Mesothelial cell of epicardium (in vitro differentiated cells): ENCODE data around the gene GAS2L1. TPM values are rescaled to one million over a fixed set of nuclear protein-coding genes. Genes with fewer than 3 reads are reported as not detected.
"Not testable (repeated sequence)": the region's sequence is repeated elsewhere in the genome, so short reads cannot be mapped to it uniquely, and the experiment has no call there.

Source experiments
- DNase-seq, 2 experiments: peaks; one replicate each; pipeline ENCODE4 v3.0.0; 2021; ENCODE audit warnings: low spot score in 2 of 2; ENCODE audit not compliant: unreplicated experiment in 2 of 2
- H3K27ac Mint-ChIP-seq: 2 replicates; pipeline ENCODE4 v1.8.0; 2021; ENCODE audit warnings: mixed read lengths
- H3K27me3 Mint-ChIP-seq: 2 replicates; pipeline ENCODE4 v1.8.0; 2021; ENCODE audit warnings: low read depth, mixed read lengths
- H3K36me3 Mint-ChIP-seq: 2 replicates; pipeline ENCODE4 v1.8.0; 2021; ENCODE audit warnings: mixed read lengths
- H3K4me1 Mint-ChIP-seq: 2 replicates; pipeline ENCODE4 v1.8.0; 2021; ENCODE audit warnings: mixed read lengths
- H3K4me3 Mint-ChIP-seq: 2 replicates; pipeline ENCODE4 v1.8.0; 2021; ENCODE audit warnings: mild to moderate bottlenecking, moderate library complexity, mixed read lengths
- H3K9me3 Mint-ChIP-seq: 2 replicates; pipeline ENCODE4 v1.8.0; 2021; ENCODE audit warnings: mixed read lengths
- total RNA-seq: library from RNA; stranded (reverse); gene quantifications from 3 replicates; pipeline ENCODE4 v1.2.1, GENCODE V29; 2021
- TF ChIP-seq, protein P1 (sequence below): fragments of 200-600 bp; sonication (generic); IDR thresholded peaks from one replicate; pipeline ENCODE4 v1.5.0; 2021; ENCODE audit warnings: antibody characterized with exemption; ENCODE audit not compliant: unreplicated experiment

Gene GAS2L1
- total RNA-seq, 1 donor from 2014 or later: 13.4 TPM

DNA sequence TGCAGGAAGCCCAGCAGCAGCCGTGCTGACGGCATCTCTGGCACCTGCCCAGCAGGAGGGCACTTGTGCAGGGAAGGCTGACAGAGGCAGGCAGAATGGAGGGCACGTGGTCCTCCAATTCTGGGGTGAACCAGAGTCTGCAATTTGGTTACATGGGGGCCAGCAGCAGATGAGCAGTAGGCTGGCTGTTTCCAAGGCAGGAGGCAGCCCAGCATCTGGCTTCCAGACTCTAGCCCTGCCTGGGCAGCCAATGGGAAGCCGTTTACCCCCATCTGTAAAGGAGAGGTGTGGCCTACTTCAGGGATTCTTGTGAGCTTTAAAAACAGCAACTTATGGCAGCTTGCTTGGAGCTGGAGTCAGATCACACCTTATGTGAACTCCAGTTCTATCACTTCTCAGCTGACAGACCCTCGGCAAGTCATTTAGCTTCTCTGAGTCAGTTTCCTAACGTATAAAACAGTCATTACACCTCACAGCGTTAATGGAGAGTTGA is 36.9 kb downstream of the GAS2L1 start:
- TF ChIP-seq, protein P1, sequence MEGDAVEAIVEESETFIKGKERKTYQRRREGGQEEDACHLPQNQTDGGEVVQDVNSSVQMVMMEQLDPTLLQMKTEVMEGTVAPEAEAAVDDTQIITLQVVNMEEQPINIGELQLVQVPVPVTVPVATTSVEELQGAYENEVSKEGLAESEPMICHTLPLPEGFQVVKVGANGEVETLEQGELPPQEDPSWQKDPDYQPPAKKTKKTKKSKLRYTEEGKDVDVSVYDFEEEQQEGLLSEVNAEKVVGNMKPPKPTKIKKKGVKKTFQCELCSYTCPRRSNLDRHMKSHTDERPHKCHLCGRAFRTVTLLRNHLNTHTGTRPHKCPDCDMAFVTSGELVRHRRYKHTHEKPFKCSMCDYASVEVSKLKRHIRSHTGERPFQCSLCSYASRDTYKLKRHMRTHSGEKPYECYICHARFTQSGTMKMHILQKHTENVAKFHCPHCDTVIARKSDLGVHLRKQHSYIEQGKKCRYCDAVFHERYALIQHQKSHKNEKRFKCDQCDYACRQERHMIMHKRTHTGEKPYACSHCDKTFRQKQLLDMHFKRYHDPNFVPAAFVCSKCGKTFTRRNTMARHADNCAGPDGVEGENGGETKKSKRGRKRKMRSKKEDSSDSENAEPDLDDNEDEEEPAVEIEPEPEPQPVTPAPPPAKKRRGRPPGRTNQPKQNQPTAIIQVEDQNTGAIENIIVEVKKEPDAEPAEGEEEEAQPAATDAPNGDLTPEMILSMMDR: no peak
- DNase-seq: no peak
- peaks cover 31% of the 10 kb centered on the region for H3K36me3 Mint-ChIP-seq
- H3K27me3 Mint-ChIP-seq: no peaks in the 10 kb centered on the region
- no peak overlapping the region for H3K4me3 Mint-ChIP-seq
- H3K4me1 Mint-ChIP-seq: peaks cover 20% of the 10 kb centered on the region
- H3K27ac Mint-ChIP-seq: peak overlapping the region; percentile 61
- H3K9me3 Mint-ChIP-seq: no peaks in the 10 kb centered on the region

DNA sequence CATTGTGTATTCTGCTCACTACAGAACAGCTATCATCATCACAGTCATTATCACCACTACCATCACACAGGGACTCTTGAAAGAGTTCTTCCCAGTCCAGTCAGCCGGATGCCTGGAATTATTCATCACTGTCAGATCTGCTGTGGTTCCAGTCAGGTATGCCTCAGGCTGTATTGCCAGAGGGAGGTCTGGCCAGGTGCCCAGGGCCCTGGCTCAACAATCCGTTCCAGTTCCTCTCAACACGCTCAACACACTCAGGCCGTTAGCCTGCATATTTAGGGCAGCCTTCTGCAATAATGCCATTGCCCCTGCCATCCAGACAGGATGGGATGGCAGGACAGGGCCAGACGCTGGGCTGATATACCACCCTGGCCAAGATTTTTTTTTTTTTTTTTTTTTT is 37.7 kb downstream of the GAS2L1 start:
- peak in 1 of 2 experiments; percentile 66 for DNase-seq
- H3K27me3 Mint-ChIP-seq: no peaks in the 10 kb centered on the region
- peaks cover 20% of the 10 kb centered on the region for H3K4me1 Mint-ChIP-seq
- TF ChIP-seq, protein P1: no peak
- H3K9me3 Mint-ChIP-seq: no peaks in the 10 kb centered on the region
- no peak overlapping the region for H3K4me3 Mint-ChIP-seq
- H3K27ac Mint-ChIP-seq: peak overlapping the region; percentile 71
- peaks cover 27% of the 10 kb centered on the region for H3K36me3 Mint-ChIP-seq

DNA sequence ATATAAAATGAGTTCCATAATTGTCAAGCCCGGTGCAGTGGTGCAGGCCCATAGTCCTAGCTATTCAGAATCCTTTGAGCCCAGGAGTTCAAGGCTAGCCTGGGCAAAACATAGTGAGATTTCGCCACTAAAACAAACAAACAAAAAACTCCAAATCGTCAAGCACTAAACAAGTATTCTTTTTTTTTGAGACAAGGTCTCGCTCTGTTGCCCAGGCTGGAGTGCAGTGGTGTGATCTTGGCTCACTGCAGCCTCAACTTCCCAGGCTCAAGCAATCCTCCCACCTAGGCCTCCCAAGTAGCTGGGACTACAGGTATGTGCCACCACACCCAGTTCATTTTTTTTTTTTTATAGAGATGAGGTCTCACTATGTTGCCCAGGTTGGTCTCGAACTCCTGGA is 38.4 kb downstream of the GAS2L1 start:
- peaks cover 21% of the 10 kb centered on the region for H3K36me3 Mint-ChIP-seq
- not testable (repeated sequence) for H3K4me3 Mint-ChIP-seq, H3K27me3 Mint-ChIP-seq, H3K27ac Mint-ChIP-seq, DNase-seq, H3K9me3 Mint-ChIP-seq
- peaks cover 20% of the 10 kb centered on the region for H3K4me1 Mint-ChIP-seq

DNA sequence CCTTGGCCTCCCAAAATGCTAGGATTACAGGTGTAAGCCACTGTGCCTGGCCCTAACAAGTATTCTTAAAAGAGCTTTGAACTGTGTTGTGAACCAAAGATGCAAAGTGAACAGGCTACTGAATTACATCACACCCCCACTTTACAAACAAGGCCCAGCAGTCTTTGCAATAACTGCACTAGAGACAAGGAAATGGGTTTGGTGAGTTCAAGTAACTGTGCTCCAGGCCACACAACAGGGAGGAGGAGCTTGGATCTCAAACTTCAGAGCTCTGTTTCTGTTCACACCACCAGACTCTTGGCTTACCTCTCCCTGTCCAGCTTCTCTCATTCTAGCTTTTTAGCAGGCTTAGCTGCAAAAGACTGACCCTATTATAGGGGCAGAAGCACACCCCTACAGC is 39.5 kb downstream of the GAS2L1 start:
- H3K27ac Mint-ChIP-seq: no peak overlapping the region
- H3K36me3 Mint-ChIP-seq: peaks cover 21% of the 10 kb centered on the region
- no peaks in the 10 kb centered on the region for H3K9me3 Mint-ChIP-seq
- no peak overlapping the region for H3K4me3 Mint-ChIP-seq
- TF ChIP-seq, protein P1: no peak
- H3K27me3 Mint-ChIP-seq: no peaks in the 10 kb centered on the region
- no peak for DNase-seq
- peaks cover 20% of the 10 kb centered on the region for H3K4me1 Mint-ChIP-seq

DNA sequence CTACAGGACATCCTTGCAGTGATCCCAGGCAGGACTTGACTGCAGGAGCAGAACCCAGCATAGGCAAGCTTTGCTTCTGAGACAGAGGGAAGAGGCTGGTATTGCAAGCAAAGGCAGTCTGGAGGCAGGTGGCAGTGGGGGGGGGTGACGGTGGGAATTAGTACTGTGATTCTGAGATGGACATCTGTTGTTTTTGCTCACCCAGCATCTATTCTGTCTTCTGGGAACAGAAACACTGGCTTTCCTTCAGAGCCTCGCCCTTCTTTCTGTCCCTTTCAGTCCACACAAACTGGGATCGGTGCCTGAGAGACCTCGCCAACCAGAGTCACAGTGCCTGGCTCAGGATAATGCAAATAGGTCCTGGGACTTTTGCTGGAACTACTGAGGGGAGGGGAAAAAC is 40.2 kb downstream of the GAS2L1 start:
- peaks cover 22% of the 10 kb centered on the region for H3K36me3 Mint-ChIP-seq
- H3K9me3 Mint-ChIP-seq: no peaks in the 10 kb centered on the region
- no peak for DNase-seq
- no peaks in the 10 kb centered on the region for H3K27me3 Mint-ChIP-seq
- no peak overlapping the region for H3K4me3 Mint-ChIP-seq
- TF ChIP-seq, protein P1: no peak
- H3K4me1 Mint-ChIP-seq: peaks cover 20% of the 10 kb centered on the region
- H3K27ac Mint-ChIP-seq: no peak overlapping the region

DNA sequence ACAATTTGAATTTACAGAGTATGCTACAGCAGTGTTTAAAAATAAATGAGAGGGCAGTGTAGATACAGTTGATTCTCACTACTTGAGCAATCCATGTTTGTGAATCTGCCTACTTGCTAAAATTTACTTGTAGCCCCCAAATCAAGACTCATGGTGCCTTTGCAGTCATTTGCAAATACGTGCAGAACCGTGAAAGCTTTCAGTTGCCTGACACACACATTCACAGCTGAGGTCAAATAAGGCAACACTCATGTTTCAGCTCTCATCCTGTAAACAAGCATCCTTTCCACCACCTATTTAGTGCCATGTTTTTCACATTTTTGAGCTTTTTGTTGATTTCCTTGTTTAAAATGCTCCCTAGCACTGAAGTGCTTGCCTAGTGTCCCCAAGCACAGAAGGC is 41.6 kb downstream of the GAS2L1 start:
- H3K4me1 Mint-ChIP-seq: peaks cover 16% of the 10 kb centered on the region
- peaks cover 19% of the 10 kb centered on the region for H3K36me3 Mint-ChIP-seq

More for the DNA sequence above, 41.6 kb downstream of the GAS2L1 start:
- no peak overlapping the region for H3K4me3 Mint-ChIP-seq
- no peak for DNase-seq
- TF ChIP-seq, protein P1: no peak
- H3K27me3 Mint-ChIP-seq: no peaks in the 10 kb centered on the region
- H3K9me3 Mint-ChIP-seq: no peaks in the 10 kb centered on the region
- H3K27ac Mint-ChIP-seq: no peak overlapping the region
